Lower leg skin (tissue), 4 donors: Measurements from ENCODE around the gene KRT6B. TPM values are rescaled to one million over a fixed set of nuclear protein-coding genes. Genes with fewer than 3 reads are reported as not detected.
"Not testable (repeated sequence)": the region's sequence is repeated elsewhere in the genome, so short reads cannot be mapped to it uniquely, and the experiment has no call there.

Source experiments
- DNase-seq, 2 donors: peaks; one replicate each; pipeline ENCODE4 v3.0.0-alpha.2; 2019; ENCODE audit warnings: low spot score in 2 of 2
- H3K4me3 ChIP-seq: fragments of 200-600 bp; sonication (generic); 2 replicates; pipeline ENCODE4 v1.5.1; 2017; ENCODE audit warnings: mild to moderate bottlenecking, low read depth; ENCODE audit not compliant: poor library complexity, severe bottlenecking
- POLR2A ChIP-seq, 2 donors: fragments of 450-650 bp; IDR thresholded peaks; one replicate each; pipeline ENCODE4 v1.6.1; 2016 to 2017; ENCODE audit warnings: antibody characterized with exemption in 2 of 2, mild to moderate bottlenecking in 1 of 2, moderate library complexity in 1 of 2
- WGBS, 2 donors: methylation state at CpG; one replicate each; pipeline ENCODE4 v1.1.5; 2018; 5-methylcytosine and 5-hydroxymethylcytosine counted together
- intact Hi-C: fragments of 100-400 bp; cut with DNase I; formaldehyde crosslinking; loops from one replicate; pipeline ENCODE4 v1.15.0; 2023; ENCODE audit warnings: low total_unique reads
- total RNA-seq, 4 donors: library from RNA; depleted of rRNA; stranded (reverse); fragments of >200 nt; gene quantifications; one replicate each; pipeline ENCODE4 v1.1.0, GENCODE V29; 2016
- TF ChIP-seq, protein P1 (sequence below), 3 donors: fragments of 450-650 bp; IDR thresholded peaks; one replicate each; pipeline ENCODE4 v1.5.1; 2016; ENCODE audit warnings: antibody characterized with exemption in 3 of 3, mild to moderate bottlenecking in 3 of 3, moderate library complexity in 2 of 3

The KRT6B gene
- total RNA-seq, 4 donors from 2014 or later: 49.8 to 441 (median 157) TPM

DNA sequence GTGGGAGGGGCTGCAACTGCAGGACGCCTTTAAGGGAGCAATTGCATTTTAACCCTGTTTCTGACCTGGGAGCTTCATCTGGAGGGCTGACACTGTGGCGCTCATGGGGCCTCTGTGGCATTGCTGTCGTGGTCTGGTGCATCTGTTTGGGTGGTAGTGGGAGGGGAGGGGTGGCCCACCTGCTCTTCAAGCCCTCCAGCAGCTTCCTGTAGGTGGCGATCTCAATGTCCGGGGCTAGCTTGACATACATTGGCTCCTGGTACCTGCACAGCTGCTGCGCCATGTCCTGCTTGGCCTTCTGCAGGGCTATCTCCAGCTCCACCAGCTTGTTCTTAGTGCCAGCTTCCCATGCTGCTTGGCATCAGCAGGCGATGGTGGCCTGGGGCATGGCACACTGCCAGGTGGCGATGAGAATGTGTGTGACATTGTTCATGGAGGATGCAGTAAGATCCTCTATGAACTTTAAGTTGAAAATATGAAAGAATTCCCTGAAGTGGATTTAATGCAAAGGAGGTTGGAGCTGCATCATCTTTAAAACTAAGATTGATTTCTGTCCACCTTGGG is 38.1 kb downstream of the KRT6B start:
- WGBS, 2 donors: 73 to 76% methylated on average over 2 to 8 of the region's 8 CpGs
- intact Hi-C loops: no loop called here
- TF ChIP-seq POLR2A (IDR thresholded peaks at IDR 0.05): no peak
- TF ChIP-seq, protein P1, sequence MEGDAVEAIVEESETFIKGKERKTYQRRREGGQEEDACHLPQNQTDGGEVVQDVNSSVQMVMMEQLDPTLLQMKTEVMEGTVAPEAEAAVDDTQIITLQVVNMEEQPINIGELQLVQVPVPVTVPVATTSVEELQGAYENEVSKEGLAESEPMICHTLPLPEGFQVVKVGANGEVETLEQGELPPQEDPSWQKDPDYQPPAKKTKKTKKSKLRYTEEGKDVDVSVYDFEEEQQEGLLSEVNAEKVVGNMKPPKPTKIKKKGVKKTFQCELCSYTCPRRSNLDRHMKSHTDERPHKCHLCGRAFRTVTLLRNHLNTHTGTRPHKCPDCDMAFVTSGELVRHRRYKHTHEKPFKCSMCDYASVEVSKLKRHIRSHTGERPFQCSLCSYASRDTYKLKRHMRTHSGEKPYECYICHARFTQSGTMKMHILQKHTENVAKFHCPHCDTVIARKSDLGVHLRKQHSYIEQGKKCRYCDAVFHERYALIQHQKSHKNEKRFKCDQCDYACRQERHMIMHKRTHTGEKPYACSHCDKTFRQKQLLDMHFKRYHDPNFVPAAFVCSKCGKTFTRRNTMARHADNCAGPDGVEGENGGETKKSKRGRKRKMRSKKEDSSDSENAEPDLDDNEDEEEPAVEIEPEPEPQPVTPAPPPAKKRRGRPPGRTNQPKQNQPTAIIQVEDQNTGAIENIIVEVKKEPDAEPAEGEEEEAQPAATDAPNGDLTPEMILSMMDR (IDR thresholded peaks at IDR 0.05): no peak
- no peak for DNase-seq
- no peak overlapping the region for H3K4me3 ChIP-seq

DNA sequence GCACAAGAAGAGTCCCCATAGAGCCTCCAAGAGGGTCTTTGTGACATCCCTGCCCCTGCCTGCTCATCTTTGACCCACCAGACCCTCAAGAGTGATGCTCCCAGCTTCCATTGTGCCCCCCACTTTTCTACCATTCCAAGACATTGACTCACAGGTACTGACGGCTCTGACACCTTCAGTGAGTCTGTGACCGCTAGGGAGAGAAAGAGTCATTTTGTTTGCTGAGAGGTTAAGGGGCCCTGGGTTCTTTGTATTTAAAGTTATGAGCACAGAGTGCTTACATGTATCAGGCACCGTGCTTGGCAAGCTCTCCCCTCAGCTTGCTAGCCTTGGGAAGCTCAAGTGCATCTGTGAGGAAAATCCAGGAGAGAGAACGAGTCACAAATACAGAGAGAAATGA is 38.7 kb downstream of the KRT6B start:
- TF ChIP-seq, protein P1 (IDR thresholded peaks at IDR 0.05): no peak
- TF ChIP-seq POLR2A (IDR thresholded peaks at IDR 0.05): no peak
- intact Hi-C loops: no loop called here
- H3K4me3 ChIP-seq: no peak overlapping the region
- WGBS, 2 donors: 62 to 71% methylated on average over 4 of the region's 4 CpGs
- no peak for DNase-seq

DNA sequence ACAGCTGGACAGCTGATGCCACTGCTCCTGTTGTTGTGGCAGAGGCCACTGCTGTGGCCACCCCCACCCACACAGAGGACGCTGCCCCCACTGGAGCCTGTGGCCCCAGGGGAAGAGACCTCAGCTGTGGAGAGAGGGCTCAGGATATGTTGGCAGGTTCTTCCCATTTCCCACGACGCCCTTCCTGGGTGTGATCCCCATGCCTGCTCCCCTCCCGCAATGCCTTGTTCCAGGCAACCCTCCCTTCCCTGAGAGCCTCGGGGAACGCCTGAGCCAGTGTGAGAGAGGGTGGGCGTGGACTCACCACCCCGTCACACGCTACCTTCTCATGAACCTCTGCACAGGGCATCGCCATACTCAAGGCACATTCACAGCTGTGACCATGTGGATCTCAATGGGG is 40.1 kb downstream of the KRT6B start:
- intact Hi-C loops: no loop called here
- DNase-seq: no peak
- no peak overlapping the region for H3K4me3 ChIP-seq
- TF ChIP-seq, protein P1 (IDR thresholded peaks at IDR 0.05): no peak
- no peak for TF ChIP-seq POLR2A (IDR thresholded peaks at IDR 0.05)
- WGBS, 2 donors: 75 to 78% methylated on average over 9 of the region's 10 CpGs

DNA sequence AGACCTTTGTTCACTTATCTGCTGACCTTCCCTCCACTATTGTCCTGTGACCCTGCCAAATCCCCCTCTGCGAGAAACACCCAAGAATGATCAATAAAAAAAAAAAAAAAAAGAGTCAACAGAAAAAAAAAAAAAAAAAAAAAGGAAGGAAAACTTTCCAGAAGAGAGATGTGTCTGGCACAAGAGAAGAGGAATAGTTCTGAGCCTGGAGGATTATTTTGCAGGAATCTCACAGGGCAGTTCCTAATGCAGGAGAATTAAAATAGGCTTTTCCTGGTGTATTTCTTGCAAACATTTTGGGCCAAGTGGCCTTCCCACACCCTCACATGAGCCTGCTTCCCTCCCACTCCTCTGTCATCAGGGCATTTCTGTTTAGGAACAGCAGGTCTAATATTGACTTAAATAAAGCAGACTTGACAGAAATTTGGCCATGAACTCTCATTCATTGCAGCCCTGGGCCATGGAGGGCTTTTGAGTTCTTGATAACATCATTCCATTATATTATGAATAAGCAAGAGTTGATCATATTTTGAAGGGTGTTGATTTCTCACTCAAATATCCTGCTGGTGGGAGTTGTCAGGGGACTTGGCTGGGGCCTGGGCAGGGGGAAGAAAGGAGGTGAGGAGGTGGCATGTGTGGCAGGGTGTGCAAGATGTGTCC is 41.2 kb downstream of the KRT6B start:
- H3K4me3 ChIP-seq, DNase-seq, intact Hi-C loops: not testable (repeated sequence)
- 86 to 100% methylated on average over 1 of the region's 1 CpG for WGBS, 2 donors

DNA sequence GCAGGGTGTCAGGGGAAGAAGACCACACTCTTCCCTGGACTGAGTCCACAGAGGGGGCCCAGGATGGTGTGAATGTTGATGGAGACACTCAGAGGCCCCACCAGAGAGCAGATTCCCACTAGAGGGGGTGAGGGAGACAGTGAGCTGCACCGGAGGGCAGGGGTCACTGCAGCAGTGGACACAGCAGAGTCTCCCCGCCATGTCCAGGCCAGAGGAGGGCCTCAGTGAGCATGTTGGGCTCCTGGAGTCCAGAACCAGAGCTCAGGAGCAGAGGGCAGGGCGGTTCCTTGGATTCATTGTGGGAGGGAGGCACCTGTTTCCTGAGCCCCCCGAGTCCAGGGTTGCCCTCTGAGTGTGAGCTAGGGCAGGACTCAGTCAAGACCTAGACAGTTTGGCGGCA is 44.0 kb downstream of the KRT6B start:
- intact Hi-C loops: no loop called here
- WGBS, 2 donors: 84 to 96% methylated on average over 5 of the region's 5 CpGs
- no peak for TF ChIP-seq POLR2A (IDR thresholded peaks at IDR 0.05)
- TF ChIP-seq, protein P1 (IDR thresholded peaks at IDR 0.05): no peak
- no peak for DNase-seq
- H3K4me3 ChIP-seq: no peak overlapping the region

DNA sequence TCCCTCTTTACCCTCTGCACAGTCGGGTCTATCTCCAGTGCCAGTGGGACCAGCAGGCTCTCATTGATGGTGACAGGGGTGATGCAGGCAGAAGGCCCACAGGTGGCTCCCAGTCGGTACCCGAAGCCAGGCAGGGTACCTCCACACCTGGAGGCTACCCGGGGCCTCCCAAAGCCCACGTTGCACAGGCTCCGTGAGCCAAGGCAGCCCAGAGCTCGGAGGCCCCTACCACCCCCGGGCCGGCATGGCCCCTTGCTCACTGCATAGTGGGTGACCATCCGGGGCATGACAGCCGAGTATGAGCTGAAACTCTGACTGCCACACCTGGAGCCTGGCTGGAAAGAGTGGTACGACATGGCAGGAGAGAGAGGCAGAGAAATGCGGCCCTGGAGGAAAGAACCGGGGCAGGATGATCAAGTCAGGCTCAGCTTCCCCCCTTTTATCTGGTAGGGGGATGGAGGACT is 46.0 kb downstream of the KRT6B start, which contains the start of gene KRT82:
KRT82 (minus strand) TSS at position 414 of the 464 bp plus-strand sequence; CDS start at position 356, 58 bp downstream.
- no peak within 1 kb of the TSS for H3K4me3 ChIP-seq
- no peak for DNase-seq
- 90 to 93% methylated on average over 13 of the region's 14 CpGs for WGBS, 2 donors
- TF ChIP-seq, protein P1 (IDR thresholded peaks at IDR 0.05): no peak
- no peak for TF ChIP-seq POLR2A (IDR thresholded peaks at IDR 0.05)
- intact Hi-C loops: no loop called here
